Liver (tissue), 9 donors: ENCODE results near the gene PPP1R16B. TPM values are rescaled to one million over a fixed set of nuclear protein-coding genes. Genes with fewer than 3 reads are reported as not detected.

ENCODE experiments used
- DNase-seq: peaks from one replicate; pipeline ENCODE4 v3.0.0-alpha.2; 2017; ENCODE audit warnings: low spot score
- H3K27ac ChIP-seq, 2 donors: one replicate each; pipeline ENCODE4 v1.7.0; 2013; ENCODE audit warnings: inconsistent platforms in 2 of 2, low read length in 2 of 2, control low read depth in 1 of 2, low read depth in 1 of 2, mild to moderate bottlenecking in 1 of 2
- H3K27me3 ChIP-seq, 4 donors: one replicate each; pipeline versions ENCODE4 v1.6.1 to v1.7.0; 2013; ENCODE audit warnings: low read length in 3 of 4, inconsistent platforms in 1 of 4, mild to moderate bottlenecking in 1 of 4, moderate library complexity in 1 of 4; ENCODE audit not compliant: control insufficient read depth in 4 of 4, insufficient read depth in 4 of 4
- H3K36me3 ChIP-seq, 4 donors: one replicate each; pipeline versions ENCODE4 v1.6.1 to v1.7.0; 2013; ENCODE audit warnings: low read length in 3 of 4, mild to moderate bottlenecking in 3 of 4, low read depth in 1 of 4, moderate library complexity in 1 of 4; ENCODE audit not compliant: control insufficient read depth in 4 of 4, insufficient read depth in 3 of 4
- H3K4me1 ChIP-seq, 4 donors: one replicate each; pipeline versions ENCODE4 v1.6.1 to v1.7.0; 2013; ENCODE audit warnings: low read length in 3 of 4, mild to moderate bottlenecking in 3 of 4, moderate library complexity in 1 of 4; ENCODE audit not compliant: control insufficient read depth in 4 of 4, insufficient read depth in 4 of 4
- H3K4me3 ChIP-seq, 3 donors: one replicate each; pipeline versions ENCODE4 v1.6.1 to v1.7.0; 2013; ENCODE audit warnings: low read length in 3 of 3, control low read depth in 1 of 3, low read depth in 1 of 3, mild to moderate bottlenecking in 1 of 3
- H3K9ac ChIP-seq, 2 donors: one replicate each; pipeline ENCODE4 v1.7.0; 2013; ENCODE audit warnings: low read length in 2 of 2, mild to moderate bottlenecking in 2 of 2, moderate library complexity in 2 of 2, control low read depth in 1 of 2, low read depth in 1 of 2
- H3K9me3 ChIP-seq, 4 donors: one replicate each; pipeline versions ENCODE4 v1.6.1 to v1.7.0; 2013; ENCODE audit warnings: low read length in 3 of 4; ENCODE audit not compliant: control insufficient read depth in 4 of 4
- FOXA1 ChIP-seq: IDR thresholded peaks from 2 replicates; pipeline ENCODE4 v1.6.1; 2016; ENCODE audit warnings: antibody characterized with exemption
- FOXA2 ChIP-seq: IDR thresholded peaks from 2 replicates; pipeline ENCODE4 v1.6.1; 2016; ENCODE audit warnings: antibody characterized with exemption
- GABPA ChIP-seq, 2 donors: IDR thresholded peaks in 1 of 2; conservative IDR thresholded peaks in 1 of 2; 2 replicates each; pipeline ENCODE4 v1.6.1; 2016; ENCODE audit warnings: antibody characterized with exemption in 2 of 2, mild to moderate bottlenecking in 1 of 2, moderate library complexity in 1 of 2
- HNF4A ChIP-seq, 2 donors: conservative IDR thresholded peaks; 2 replicates each; pipeline ENCODE4 v1.6.1; 2016; ENCODE audit warnings: antibody characterized with exemption in 2 of 2, mild to moderate bottlenecking in 2 of 2
- HNF4G ChIP-seq: IDR thresholded peaks from 2 replicates; pipeline ENCODE4 v1.6.1; 2016; ENCODE audit warnings: antibody characterized with exemption
- JUND ChIP-seq, 2 donors: IDR thresholded peaks; 2 replicates each; pipeline ENCODE4 v1.6.1; 2016; ENCODE audit warnings: antibody characterized with exemption in 2 of 2
- NR2F2 ChIP-seq: IDR thresholded peaks from 2 replicates; pipeline ENCODE4 v1.6.1; 2016; ENCODE audit warnings: antibody characterized with exemption
- RAD21 ChIP-seq, 2 donors: IDR thresholded peaks; 2 replicates each; pipeline ENCODE4 v1.6.1; 2016; ENCODE audit warnings: antibody characterized with exemption in 2 of 2, mild to moderate bottlenecking in 2 of 2
- RXRA ChIP-seq, 2 donors: IDR thresholded peaks; 2 replicates each; pipeline ENCODE4 v1.6.1; 2017 to 2018; ENCODE audit warnings: antibody characterized with exemption in 2 of 2, mild to moderate bottlenecking in 1 of 2
- TAF1 ChIP-seq: conservative IDR thresholded peaks from 2 replicates; pipeline ENCODE4 v1.6.1; 2016; ENCODE audit warnings: antibody characterized with exemption, mild to moderate bottlenecking
- YY1 ChIP-seq: IDR thresholded peaks from 2 replicates; pipeline ENCODE4 v1.6.1; 2016; ENCODE audit warnings: antibody characterized with exemption, mild to moderate bottlenecking
- WGBS: extraction: QIAGEN DNeasy Blood & Tissue Kit; methylation state at CpG from one replicate; pipeline ENCODE4 v1.1.7; 2013; 5-methylcytosine and 5-hydroxymethylcytosine counted together
- polyA plus RNA-seq, 2 donors: library from polyadenylated mRNA; stranded (reverse) in 1 of 2; unstranded in 1 of 2; fragments of 200-250 nt in 1 of 2; fragments of >200 nt in 1 of 2; fragmentation: Nextera tagmentation in 1 of 2; extraction: Ambion mirVana in 1 of 2; gene quantifications; one replicate each; pipeline versions ENCODE4 v1.2.1 to v1.2.3, GENCODE V29; 2013 to 2015
- total RNA-seq, 2 donors: library from RNA; depleted of rRNA; stranded (reverse); fragments of >200 nt; gene quantifications; one replicate each; pipeline ENCODE4 v1.2.3, GENCODE V29; 2014
- TF ChIP-seq, protein P1 (sequence below): IDR thresholded peaks from 2 replicates; pipeline ENCODE4 v1.6.1; 2016; ENCODE audit warnings: antibody characterized with exemption
- TF ChIP-seq, protein P2 (sequence below): IDR thresholded peaks from 2 replicates; pipeline ENCODE4 v1.6.1; 2016; ENCODE audit warnings: antibody characterized with exemption
- TF ChIP-seq, protein P3 (sequence below): IDR thresholded peaks from 2 replicates; pipeline ENCODE4 v1.6.1; 2016; ENCODE audit warnings: antibody characterized with exemption
- TF ChIP-seq, protein P4 (sequence below): IDR thresholded peaks from 2 replicates; pipeline ENCODE4 v1.6.1; 2016; ENCODE audit warnings: antibody characterized with exemption, mild to moderate bottlenecking
- TF ChIP-seq, protein P5 (sequence below): fragments of 150-350 bp; IDR thresholded peaks from 2 replicates; pipeline ENCODE4 v1.5.1; 2017; ENCODE audit warnings: improper control_type of control experiment, low read depth, low read length; ENCODE audit not compliant: missing input control
- donor health status: healthy.
- donor health status: healthy.
- donor health status: healthy.
- donor health status: healthy.
- donor health status: healthy.

PPP1R16B gene
- total and polyA plus RNA-seq, 4 donors = 0.84 to 5.7 (median 1.2) TPM

DNA sequence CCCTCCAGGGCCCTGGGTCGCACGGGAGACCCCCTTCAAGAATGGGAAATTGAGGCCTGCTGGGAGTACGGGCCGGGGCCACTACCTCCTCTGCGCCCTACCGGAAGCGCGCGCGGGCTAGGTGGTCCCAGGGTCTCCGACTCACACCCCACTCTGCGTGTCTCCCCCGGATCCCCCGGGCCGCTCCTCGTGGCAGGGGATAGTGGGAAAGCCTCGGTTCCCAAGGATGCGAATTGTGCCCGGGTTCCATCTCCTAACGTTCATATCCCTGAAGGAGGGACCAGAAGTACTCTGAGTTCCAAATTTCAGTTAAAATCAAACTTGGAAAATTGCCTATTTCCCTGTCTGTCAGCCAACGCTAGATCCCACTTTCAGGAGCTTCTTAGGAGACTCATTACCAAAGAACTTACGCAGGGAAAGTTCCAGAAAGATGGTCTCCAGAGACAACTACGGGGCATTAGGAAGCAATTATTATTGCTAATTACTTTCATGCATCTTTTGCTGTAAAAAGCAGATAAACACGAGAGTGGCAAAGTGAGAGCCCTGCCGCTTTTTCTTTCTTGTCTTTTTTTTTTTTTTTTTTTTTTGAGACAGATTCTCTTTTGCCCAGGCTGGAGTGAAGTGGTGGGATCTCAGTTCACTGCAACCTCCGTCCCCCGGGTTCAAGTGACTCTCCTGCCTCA is 121.6 kb downstream of the PPP1R16B start (continued):
- TF ChIP-seq, protein P1, sequence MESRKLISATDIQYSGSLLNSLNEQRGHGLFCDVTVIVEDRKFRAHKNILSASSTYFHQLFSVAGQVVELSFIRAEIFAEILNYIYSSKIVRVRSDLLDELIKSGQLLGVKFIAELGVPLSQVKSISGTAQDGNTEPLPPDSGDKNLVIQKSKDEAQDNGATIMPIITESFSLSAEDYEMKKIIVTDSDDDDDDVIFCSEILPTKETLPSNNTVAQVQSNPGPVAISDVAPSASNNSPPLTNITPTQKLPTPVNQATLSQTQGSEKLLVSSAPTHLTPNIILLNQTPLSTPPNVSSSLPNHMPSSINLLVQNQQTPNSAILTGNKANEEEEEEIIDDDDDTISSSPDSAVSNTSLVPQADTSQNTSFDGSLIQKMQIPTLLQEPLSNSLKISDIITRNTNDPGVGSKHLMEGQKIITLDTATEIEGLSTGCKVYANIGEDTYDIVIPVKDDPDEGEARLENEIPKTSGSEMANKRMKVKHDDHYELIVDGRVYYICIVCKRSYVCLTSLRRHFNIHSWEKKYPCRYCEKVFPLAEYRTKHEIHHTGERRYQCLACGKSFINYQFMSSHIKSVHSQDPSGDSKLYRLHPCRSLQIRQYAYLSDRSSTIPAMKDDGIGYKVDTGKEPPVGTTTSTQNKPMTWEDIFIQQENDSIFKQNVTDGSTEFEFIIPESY = no peak
- no peak for TF ChIP-seq RXRA (IDR thresholded peaks at IDR 0.05)

- DNase-seq = peak; percentile 56
- Histone ChIP-seq H3K9me3 (no peaks in the 10 kb centered on the region), H3K27ac (no peak overlapping the region), H3K4me3 (no peak overlapping the region), H3K36me3 (no peaks in the 10 kb centered on the region), H3K27me3 (no peaks in the 10 kb centered on the region), H3K4me1 (peaks cover 2 to 17% (median 9%) of the 10 kb centered on the region in 4 donors), H3K9ac (no peak overlapping the region)
- WGBS = 70% methylated on average over 5 of the region's 5 CpGs
- no peak for TF ChIP-seq HNF4A (conservative IDR thresholded peaks at IDR 0.05)
- TF ChIP-seq JUND (IDR thresholded peaks at IDR 0.05) = no peak
- TF ChIP-seq FOXA1 = no peak
- no peak for TF ChIP-seq RXRA (IDR thresholded peaks at IDR 0.05)
- no peak for TF ChIP-seq RAD21 (IDR thresholded peaks at IDR 0.05)
- TF ChIP-seq NR2F2 = no peak
- no peak for TF ChIP-seq FOXA2
- TF ChIP-seq, protein P1 = no peak
- no peak for TF ChIP-seq GABPA (IDR thresholded peaks at IDR 0.05 in 1 of 2, conservative IDR thresholded peaks at IDR 0.05 in 1 of 2)
- TF ChIP-seq TAF1 = no peak
- TF ChIP-seq, protein P2, sequence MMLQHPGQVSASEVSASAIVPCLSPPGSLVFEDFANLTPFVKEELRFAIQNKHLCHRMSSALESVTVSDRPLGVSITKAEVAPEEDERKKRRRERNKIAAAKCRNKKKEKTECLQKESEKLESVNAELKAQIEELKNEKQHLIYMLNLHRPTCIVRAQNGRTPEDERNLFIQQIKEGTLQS = no peak
- TF ChIP-seq HNF4G = no peak
- TF ChIP-seq, protein P3, sequence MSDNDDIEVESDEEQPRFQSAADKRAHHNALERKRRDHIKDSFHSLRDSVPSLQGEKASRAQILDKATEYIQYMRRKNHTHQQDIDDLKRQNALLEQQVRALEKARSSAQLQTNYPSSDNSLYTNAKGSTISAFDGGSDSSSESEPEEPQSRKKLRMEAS = no peak
- no peak for TF ChIP-seq YY1
- TF ChIP-seq, protein P4, sequence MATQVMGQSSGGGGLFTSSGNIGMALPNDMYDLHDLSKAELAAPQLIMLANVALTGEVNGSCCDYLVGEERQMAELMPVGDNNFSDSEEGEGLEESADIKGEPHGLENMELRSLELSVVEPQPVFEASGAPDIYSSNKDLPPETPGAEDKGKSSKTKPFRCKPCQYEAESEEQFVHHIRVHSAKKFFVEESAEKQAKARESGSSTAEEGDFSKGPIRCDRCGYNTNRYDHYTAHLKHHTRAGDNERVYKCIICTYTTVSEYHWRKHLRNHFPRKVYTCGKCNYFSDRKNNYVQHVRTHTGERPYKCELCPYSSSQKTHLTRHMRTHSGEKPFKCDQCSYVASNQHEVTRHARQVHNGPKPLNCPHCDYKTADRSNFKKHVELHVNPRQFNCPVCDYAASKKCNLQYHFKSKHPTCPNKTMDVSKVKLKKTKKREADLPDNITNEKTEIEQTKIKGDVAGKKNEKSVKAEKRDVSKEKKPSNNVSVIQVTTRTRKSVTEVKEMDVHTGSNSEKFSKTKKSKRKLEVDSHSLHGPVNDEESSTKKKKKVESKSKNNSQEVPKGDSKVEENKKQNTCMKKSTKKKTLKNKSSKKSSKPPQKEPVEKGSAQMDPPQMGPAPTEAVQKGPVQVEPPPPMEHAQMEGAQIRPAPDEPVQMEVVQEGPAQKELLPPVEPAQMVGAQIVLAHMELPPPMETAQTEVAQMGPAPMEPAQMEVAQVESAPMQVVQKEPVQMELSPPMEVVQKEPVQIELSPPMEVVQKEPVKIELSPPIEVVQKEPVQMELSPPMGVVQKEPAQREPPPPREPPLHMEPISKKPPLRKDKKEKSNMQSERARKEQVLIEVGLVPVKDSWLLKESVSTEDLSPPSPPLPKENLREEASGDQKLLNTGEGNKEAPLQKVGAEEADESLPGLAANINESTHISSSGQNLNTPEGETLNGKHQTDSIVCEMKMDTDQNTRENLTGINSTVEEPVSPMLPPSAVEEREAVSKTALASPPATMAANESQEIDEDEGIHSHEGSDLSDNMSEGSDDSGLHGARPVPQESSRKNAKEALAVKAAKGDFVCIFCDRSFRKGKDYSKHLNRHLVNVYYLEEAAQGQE = no peak
- TF ChIP-seq, protein P5, sequence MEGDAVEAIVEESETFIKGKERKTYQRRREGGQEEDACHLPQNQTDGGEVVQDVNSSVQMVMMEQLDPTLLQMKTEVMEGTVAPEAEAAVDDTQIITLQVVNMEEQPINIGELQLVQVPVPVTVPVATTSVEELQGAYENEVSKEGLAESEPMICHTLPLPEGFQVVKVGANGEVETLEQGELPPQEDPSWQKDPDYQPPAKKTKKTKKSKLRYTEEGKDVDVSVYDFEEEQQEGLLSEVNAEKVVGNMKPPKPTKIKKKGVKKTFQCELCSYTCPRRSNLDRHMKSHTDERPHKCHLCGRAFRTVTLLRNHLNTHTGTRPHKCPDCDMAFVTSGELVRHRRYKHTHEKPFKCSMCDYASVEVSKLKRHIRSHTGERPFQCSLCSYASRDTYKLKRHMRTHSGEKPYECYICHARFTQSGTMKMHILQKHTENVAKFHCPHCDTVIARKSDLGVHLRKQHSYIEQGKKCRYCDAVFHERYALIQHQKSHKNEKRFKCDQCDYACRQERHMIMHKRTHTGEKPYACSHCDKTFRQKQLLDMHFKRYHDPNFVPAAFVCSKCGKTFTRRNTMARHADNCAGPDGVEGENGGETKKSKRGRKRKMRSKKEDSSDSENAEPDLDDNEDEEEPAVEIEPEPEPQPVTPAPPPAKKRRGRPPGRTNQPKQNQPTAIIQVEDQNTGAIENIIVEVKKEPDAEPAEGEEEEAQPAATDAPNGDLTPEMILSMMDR = no peak
Measured at GRCh38 chr20:38927902-38928578, 122.5 kb downstream of the PPP1R16B start.
